ENCODE measurements around the gene ATP5F1E.

The ATP5F1E gene

GRCh38 chr20:59007665-59008511 lies 24.2 kb downstream of the ATP5F1E start:
- DNase-seq (ENCODE audit: low read depth, low spot score), result no peak
- no peak for TF ChIP-seq CTCF (IDR thresholded peaks at IDR 0.05; ENCODE audit: low read depth, low read length)
- H3K4me3 ChIP-seq (ENCODE audit: low read depth, low read length), result no peak overlapping the region
- in situ Hi-C loops (cut with HindIII; ENCODE audit: low sequenced_read_pairs), result no loop called here

DNA sequence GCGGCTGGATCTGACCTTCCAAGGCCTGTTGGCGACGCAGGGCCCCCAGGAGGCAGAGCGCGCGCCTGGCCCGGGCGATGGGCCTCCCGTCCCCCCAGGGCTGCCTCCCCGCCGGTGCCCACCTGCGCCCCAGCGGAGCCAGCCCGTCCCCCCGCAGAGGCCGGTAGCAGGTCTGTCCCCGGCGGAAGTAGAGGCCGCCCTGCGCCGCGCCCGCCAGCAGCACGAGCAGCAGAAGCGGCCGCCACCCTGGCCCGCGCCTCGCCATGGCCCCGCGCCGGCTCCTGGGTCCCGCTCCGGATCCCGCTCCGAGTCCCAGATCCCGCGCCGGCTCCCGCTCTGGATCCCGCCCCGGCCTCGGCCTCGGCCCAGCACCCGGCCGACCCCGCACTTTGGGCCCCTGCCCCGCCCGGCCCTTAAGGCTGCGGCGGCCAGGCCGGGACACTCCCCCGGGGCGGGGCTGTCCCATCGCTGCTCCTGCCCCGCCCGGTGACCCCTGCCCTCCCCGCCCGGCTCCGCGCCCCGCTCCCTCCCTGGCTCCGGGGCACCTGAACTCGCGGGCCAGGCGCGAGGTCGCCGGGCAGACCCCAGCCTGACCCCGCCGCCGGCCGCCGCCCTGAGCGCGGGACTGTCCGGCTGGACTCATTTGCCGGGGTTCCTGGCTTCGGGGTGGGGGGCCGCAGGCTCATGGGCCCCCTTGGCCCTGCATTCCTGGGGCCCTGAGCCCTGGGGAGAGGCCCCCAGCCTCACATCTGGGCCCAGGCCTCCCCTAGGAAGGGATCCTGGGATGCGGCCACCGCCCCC lies 25.1 kb downstream of the ATP5F1E start, which contains the start of gene CTSZ:
Gene CTSZ (minus strand): TSS at position 391 of the 801 bp plus-strand sequence. CDS start 126 bp downstream, at position 265.
- H3K4me3 ChIP-seq (ENCODE audit: low read depth, low read length), result peak within 1 kb of the TSS; percentile 46
- TF ChIP-seq CTCF (IDR thresholded peaks at IDR 0.05; ENCODE audit: low read depth, low read length), result no peak
- DNase-seq (ENCODE audit: low read depth, low spot score), result no peak
- in situ Hi-C loops (cut with HindIII; ENCODE audit: low sequenced_read_pairs), result no loop called here

- DNase-seq (ENCODE audit: low read depth, low spot score), result no peak
- no peak for TF ChIP-seq CTCF (IDR thresholded peaks at IDR 0.05; ENCODE audit: low read depth, low read length)
- in situ Hi-C loops (cut with HindIII; ENCODE audit: low sequenced_read_pairs), result no loop called here
- H3K4me3 ChIP-seq (ENCODE audit: low read depth, low read length), result peak overlapping the region; percentile 46
Measured at GRCh38 chr20:59006167-59006863, 25.8 kb downstream of the ATP5F1E start.

- H3K4me3 ChIP-seq (ENCODE audit: low read depth, low read length), result peak overlapping the region; percentile 46
- no peak for TF ChIP-seq CTCF (IDR thresholded peaks at IDR 0.05; ENCODE audit: low read depth, low read length)
- no peak for DNase-seq (ENCODE audit: low read depth, low spot score)
- in situ Hi-C loops (cut with HindIII; ENCODE audit: low sequenced_read_pairs), result no loop called here
Measured at GRCh38 chr20:59005523-59006166, 26.5 kb downstream of the ATP5F1E start.

DNA sequence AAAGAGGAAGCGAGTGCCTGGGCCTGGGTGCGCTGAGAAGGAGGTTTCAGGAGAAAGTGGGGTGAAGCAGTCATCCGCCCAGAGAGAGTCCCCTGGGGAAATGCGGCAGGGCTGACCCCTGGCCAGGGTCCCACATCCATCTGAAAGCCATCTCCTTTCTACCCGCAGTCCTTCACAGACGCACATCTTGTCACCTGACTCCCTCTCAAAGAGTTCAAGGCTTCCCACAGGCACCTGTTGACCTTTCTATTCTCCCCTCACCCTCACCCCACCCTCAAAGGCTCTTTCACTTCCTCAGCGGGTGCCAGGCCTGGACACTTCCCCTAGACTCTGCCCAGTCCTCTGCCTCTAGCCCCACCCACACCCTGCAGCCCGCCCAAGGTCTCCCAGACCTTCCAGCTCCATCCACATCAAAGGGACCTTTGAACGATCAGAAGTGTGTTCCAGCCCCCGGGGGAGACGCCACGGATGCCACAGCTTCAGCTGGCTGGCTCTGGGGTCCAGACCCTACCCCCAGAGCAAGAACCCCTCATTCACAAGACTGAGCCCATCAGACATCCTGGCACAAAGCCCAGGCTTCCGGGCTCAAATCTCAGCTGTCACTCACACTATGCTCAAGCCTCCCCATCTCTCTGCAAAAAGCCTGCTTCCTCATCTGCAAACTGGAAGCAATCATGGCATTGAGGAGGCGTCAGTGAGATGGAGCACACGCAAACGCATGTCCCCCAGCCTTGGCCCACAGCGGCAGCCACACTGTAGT lies 27.2 kb downstream of the ATP5F1E start:
- in situ Hi-C loops (cut with HindIII; ENCODE audit: low sequenced_read_pairs), result no loop called here
- no peak for TF ChIP-seq CTCF (IDR thresholded peaks at IDR 0.05; ENCODE audit: low read depth, low read length)
- peak overlapping the region; percentile 46 for H3K4me3 ChIP-seq (ENCODE audit: low read depth, low read length)
- DNase-seq (ENCODE audit: low read depth, low spot score), result no peak
